HUES6 (cell line): ENCODE data around the gene ROBO1.
"Not testable (repeated sequence)": the region's sequence is repeated elsewhere in the genome, so short reads cannot be mapped to it uniquely, and the experiment has no call there.

ENCODE experiments used
- H3K27ac ChIP-seq: 2 replicates; pipeline ENCODE4 v1.7.0; 2013; ENCODE audit warnings: low read depth, mild to moderate bottlenecking, low read length, inconsistent platforms
- H3K27me3 ChIP-seq: 2 replicates; pipeline ENCODE4 v1.6.1; 2013; ENCODE audit warnings: low read length; ENCODE audit not compliant: control insufficient read depth, insufficient read depth
- H3K36me3 ChIP-seq: 2 replicates; pipeline ENCODE4 v1.6.1; 2013; ENCODE audit warnings: low read length; ENCODE audit not compliant: control insufficient read depth, insufficient read depth
- H3K4me1 ChIP-seq: 2 replicates; pipeline ENCODE4 v1.6.1; 2013; ENCODE audit warnings: low read length; ENCODE audit not compliant: control insufficient read depth, insufficient read depth
- H3K4me3 ChIP-seq: 2 replicates; pipeline ENCODE4 v1.5.1; 2013; ENCODE audit warnings: low read depth, low read length
- H3K9ac ChIP-seq: one replicate; pipeline ENCODE4 v1.6.1; 2013; ENCODE audit warnings: mild to moderate bottlenecking, low read length
- H3K9me3 ChIP-seq: 2 replicates; pipeline ENCODE4 v1.6.1; 2013; ENCODE audit warnings: low read depth, low read length; ENCODE audit not compliant: control insufficient read depth, insufficient read depth

Gene ROBO1

GRCh38 chr3:79317551-79318518 is 450.0 kb downstream of the ROBO1 start:
- no peaks in the 10 kb centered on the region for H3K9me3 ChIP-seq
- H3K9ac ChIP-seq = no peak overlapping the region

DNA sequence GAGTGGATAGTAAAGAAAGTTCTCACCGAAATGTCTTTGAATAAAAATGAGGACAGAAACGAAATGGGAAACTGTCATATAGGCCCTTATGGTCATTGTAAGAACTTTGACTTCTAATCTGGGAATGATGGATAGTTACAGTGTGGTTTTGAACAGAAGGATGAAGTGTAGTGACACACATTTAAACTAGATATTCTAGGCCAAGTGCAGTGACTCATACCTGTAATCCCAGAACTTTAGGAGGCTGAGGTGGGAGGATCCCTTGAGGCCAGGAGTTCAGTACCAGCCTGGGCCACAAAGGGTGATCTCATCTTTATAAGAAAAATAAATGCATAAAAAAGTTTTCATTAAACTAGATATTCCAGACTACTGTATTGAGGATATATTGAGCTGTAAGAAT is 452.8 kb downstream of the ROBO1 start:
- Histone ChIP-seq H3K27me3 (no peaks in the 10 kb centered on the region), H3K4me3 (no peak overlapping the region), H3K36me3 (no peaks in the 10 kb centered on the region), H3K9me3 (no peaks in the 10 kb centered on the region), H3K4me1 (no peaks in the 10 kb centered on the region), H3K9ac (no peak overlapping the region), H3K27ac (no peak overlapping the region)

More at GRCh38 chr3:79317551-79318518, 450.0 kb downstream of the ROBO1 start:
- no peaks in the 10 kb centered on the region for H3K36me3 ChIP-seq
- no peak overlapping the region for H3K4me3 ChIP-seq
- no peak overlapping the region for H3K27ac ChIP-seq
- H3K27me3 ChIP-seq = no peaks in the 10 kb centered on the region
- no peaks in the 10 kb centered on the region for H3K4me1 ChIP-seq

- no peaks in the 10 kb centered on the region for H3K9me3 ChIP-seq
- no peaks in the 10 kb centered on the region for H3K36me3 ChIP-seq
- H3K27me3 ChIP-seq = no peaks in the 10 kb centered on the region
- no peak overlapping the region for H3K4me3 ChIP-seq
- no peak overlapping the region for H3K27ac ChIP-seq
- no peaks in the 10 kb centered on the region for H3K4me1 ChIP-seq
- no peak overlapping the region for H3K9ac ChIP-seq
Observed at GRCh38 chr3:79314544-79314943, 453.3 kb downstream of the ROBO1 start.

DNA sequence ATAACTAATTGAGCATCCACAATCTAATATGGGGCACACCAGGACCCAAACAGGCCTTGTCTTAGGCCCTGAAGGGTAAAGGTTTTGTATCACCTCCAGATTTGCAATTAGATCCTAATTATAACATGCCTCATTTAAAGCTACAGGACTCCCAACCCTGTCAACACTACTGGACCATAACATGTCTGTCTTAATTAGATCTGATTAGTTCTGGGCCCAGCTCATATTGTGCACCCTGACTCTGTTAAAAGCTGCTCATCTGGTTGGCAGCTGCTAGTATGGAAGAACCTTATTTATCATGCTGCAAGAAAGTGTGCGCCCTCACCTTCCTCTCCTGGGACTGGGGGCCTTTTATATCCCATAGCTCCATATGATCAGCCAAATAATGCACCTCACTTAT is 457.8 kb downstream of the ROBO1 start:
- no peak overlapping the region for H3K9ac ChIP-seq
- H3K9me3 ChIP-seq = no peaks in the 10 kb centered on the region
- H3K27ac ChIP-seq = no peak overlapping the region
- H3K4me1 ChIP-seq = peaks cover 4% of the 10 kb centered on the region; the same call in 1 of the 2 replicates
- no peaks in the 10 kb centered on the region for H3K27me3 ChIP-seq
- no peak overlapping the region for H3K4me3 ChIP-seq
- no peaks in the 10 kb centered on the region for H3K36me3 ChIP-seq

DNA sequence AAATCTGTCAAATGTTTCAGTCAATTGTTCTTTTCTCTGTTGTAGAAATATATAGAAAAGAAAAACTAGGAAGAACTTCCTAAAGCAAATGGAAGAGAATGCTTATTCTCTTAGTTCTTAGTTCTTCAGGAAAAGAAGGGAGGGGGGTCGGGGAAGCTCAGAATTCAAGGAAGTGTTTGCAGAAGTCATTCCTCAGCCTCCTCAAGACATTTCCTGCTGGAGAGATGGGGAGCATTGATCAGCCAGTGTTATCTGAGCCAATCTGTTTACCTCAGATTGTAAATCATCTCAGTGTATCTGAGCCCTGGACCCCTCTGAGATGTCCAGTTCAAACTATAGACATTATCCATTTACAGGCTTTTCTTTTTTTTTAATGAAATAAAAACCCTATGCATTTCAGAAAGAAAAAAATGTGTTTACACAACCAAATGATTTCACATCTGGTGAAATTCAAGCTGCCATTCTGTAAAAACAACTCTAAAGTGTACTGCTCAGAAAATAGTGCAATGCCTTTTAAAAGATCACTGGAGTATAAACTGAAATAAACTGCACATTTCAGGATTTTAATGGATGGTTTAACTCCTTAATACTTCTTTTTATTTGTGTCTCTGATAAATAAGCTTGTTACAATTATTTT is 460.7 kb downstream of the ROBO1 start:
- no peaks in the 10 kb centered on the region for H3K27me3 ChIP-seq
- no peak overlapping the region for H3K9ac ChIP-seq
- no peaks in the 10 kb centered on the region for H3K36me3 ChIP-seq
- no peak overlapping the region for H3K4me3 ChIP-seq
- no peaks in the 10 kb centered on the region for H3K9me3 ChIP-seq
- H3K27ac ChIP-seq = no peak overlapping the region
- peaks cover 4% of the 10 kb centered on the region; the same call in 1 of the 2 replicates for H3K4me1 ChIP-seq

GRCh38 chr3:79299949-79300635 is 467.7 kb downstream of the ROBO1 start:
- H3K4me1 ChIP-seq, H3K4me3 ChIP-seq, H3K36me3 ChIP-seq, H3K9ac ChIP-seq, H3K9me3 ChIP-seq, H3K27ac ChIP-seq, H3K27me3 ChIP-seq: not testable (repeated sequence)

DNA sequence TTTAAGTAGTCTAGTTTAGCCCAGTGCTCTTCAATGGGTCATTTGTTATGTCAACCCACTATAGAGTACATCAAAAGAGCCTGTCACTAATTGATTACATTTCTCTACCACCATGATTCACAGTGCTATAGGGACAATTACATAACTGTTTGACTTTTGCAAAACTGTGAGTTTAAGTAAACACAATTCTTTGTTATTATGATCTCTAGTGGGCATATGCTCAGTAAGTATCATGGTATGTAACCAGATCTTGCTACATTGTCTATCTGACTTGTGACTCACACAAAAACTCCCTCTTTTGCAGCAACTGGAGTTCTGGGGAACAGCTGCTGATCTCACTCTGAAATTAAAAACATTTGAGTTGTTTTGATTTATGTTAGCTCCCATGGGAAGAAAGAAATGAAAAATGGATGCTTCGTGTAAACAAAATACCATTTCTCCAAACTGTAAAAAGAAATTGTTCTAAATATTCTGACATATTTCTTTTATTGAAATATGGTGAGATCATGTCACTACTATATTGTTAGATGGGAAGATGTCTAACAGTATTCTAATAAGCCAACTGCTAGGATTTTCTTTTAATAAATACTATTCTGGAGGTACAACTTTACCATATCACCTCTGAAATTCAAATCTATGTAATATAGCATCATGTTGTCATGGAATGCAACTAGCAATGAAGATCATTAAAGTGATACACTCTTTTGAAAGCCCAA is 470.4 kb downstream of the ROBO1 start:
- no peak overlapping the region for H3K27ac ChIP-seq
- H3K27me3 ChIP-seq = no peaks in the 10 kb centered on the region
- no peaks in the 10 kb centered on the region for H3K36me3 ChIP-seq
- H3K4me1 ChIP-seq = peaks cover 4% of the 10 kb centered on the region; the same call in 1 of the 2 replicates
- H3K9ac ChIP-seq = no peak overlapping the region
- H3K4me3 ChIP-seq = no peak overlapping the region
- H3K9me3 ChIP-seq = no peaks in the 10 kb centered on the region

DNA sequence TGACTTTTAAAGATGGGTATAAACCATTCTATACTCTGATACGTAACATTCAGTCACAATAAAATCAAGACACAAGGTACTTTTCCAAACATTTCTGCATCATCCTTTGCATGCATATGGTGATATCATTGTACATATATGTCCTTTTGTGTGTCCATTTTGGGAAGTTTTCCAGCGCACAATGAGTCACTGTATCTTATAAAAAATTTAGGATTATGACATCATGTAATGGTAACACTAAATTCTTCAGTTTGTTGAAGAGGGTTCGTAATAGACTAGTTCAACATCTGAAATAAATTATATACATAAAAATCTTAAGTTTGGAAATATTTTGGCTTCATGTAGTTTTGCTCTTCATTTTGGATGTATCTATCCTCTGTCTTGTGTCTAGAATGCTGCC is 480.9 kb downstream of the ROBO1 start:
- Histone ChIP-seq H3K4me3 (no peak overlapping the region), H3K27me3 (no peaks in the 10 kb centered on the region), H3K27ac (no peak overlapping the region), H3K9ac (no peak overlapping the region), H3K9me3 (no peaks in the 10 kb centered on the region), H3K36me3 (no peaks in the 10 kb centered on the region), H3K4me1 (no peaks in the 10 kb centered on the region)

DNA sequence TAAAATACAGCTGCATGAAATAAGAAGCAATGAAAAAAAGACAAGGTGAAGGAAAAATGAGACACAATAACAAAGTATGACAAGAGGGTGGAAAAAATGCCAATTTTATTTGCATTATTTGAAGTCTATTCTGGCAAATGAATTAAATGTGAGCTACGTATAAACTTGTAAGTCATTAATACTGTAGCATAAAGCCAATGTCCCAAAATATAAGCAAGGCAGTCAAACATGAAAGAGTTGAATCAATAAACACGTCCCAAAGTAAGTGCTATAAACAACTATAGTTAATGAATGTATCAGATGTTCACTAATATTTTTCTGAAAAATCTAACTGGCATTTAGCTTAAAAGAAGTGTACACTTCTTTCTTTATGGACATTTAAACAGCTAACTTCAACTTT is 481.9 kb downstream of the ROBO1 start:
- no peak overlapping the region for H3K27ac ChIP-seq
- H3K4me1 ChIP-seq = no peaks in the 10 kb centered on the region
- no peak overlapping the region for H3K4me3 ChIP-seq
- no peaks in the 10 kb centered on the region for H3K36me3 ChIP-seq
- no peaks in the 10 kb centered on the region for H3K27me3 ChIP-seq
- no peaks in the 10 kb centered on the region for H3K9me3 ChIP-seq
- no peak overlapping the region for H3K9ac ChIP-seq

GRCh38 chr3:79285380-79285779 is 482.4 kb downstream of the ROBO1 start:
- Histone ChIP-seq H3K27me3 (no peaks in the 10 kb centered on the region), H3K9me3 (no peaks in the 10 kb centered on the region), H3K4me3 (no peak overlapping the region), H3K9ac (no peak overlapping the region), H3K36me3 (no peaks in the 10 kb centered on the region), H3K27ac (no peak overlapping the region), H3K4me1 (no peaks in the 10 kb centered on the region)
